Stimulated activated effector memory CD8-positive, alpha-beta T cell treated with anti-CD3 and anti-CD28 coated beads, Interleukin-12 subunit alpha, Interleukin-12 subunit beta, amount 100 ng/mL, for 72 hours (primary cell): ENCODE results near the gene DMD.

Experiments used
- ATAC-seq: fragments of 150-1000 bp; cut with Tn5 transposase; 2 replicates; pipeline ENCODE4 v1.10.0; 2021
- DNase-seq, 2 donors: peaks; one replicate each; pipeline ENCODE4 v3.0.0; 2021 to 2022; ENCODE audit warnings: low spot score in 2 of 2
- H3K27ac Mint-ChIP-seq: one replicate; pipeline ENCODE4 v1.8.0; 2022; ENCODE audit warnings: mild to moderate bottlenecking, mixed read lengths
- H3K36me3 Mint-ChIP-seq: one replicate; pipeline ENCODE4 v1.8.0; 2022; ENCODE audit warnings: mild to moderate bottlenecking, mixed read lengths
- H3K4me1 Mint-ChIP-seq: one replicate; pipeline ENCODE4 v1.8.0; 2022; ENCODE audit warnings: mixed read lengths
- H3K4me3 Mint-ChIP-seq: one replicate; pipeline ENCODE4 v1.8.0; 2022; ENCODE audit warnings: mild to moderate bottlenecking, mixed read lengths
- H3K9me3 Mint-ChIP-seq: one replicate; pipeline ENCODE4 v1.8.0; 2022; ENCODE audit warnings: mixed read lengths

The DMD gene

DNA sequence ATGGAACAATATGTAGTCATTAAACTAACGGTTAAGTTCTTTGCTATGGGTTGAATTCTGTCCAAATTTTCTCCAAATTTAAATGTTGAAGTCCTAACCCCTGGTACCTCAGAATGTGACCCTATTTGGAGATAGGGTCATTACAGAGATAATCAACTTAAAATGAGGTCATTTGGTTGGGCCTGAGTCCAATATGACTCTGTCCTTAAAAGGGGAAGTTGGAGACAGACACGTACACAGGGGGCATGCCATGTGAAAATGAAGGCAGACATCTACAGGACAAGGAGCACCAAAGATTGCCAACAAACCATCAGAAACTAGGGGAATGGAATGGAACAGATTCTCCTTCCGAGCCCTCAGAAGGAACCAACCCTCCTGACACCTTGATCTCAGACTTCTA is 1647.6 kb downstream of the DMD start:
- no peak for DNase-seq
- no peak for ATAC-seq
- H3K4me1 Mint-ChIP-seq = no peaks in the 10 kb centered on the region
- H3K27ac Mint-ChIP-seq = no peak overlapping the region
- H3K36me3 Mint-ChIP-seq = no peaks in the 10 kb centered on the region
- no peak overlapping the region for H3K4me3 Mint-ChIP-seq
- H3K9me3 Mint-ChIP-seq = peaks cover 4% of the 10 kb centered on the region

DNA sequence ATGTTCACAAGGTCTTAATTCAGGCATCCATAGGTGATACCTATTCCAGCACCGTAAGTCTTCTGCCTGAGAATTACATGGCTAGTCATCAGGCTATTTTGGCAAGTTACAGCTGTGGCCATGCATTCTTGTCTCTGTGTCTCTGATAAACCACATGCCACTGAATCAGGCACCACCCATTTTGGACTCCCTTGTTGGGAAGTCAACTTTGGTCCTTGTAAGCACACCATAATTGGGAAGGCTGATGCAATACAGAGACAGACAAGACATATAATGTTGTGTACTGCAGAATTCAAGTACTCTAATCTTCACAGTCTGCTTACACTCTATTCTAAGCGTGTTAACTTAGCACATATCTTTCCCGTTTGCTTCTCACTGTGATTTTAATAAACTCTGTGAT is 1655.8 kb downstream of the DMD start:
- DNase-seq (no peak), ATAC-seq (no peak)
- no peak overlapping the region for H3K27ac Mint-ChIP-seq
- H3K9me3 Mint-ChIP-seq = no peaks in the 10 kb centered on the region
- H3K36me3 Mint-ChIP-seq = no peaks in the 10 kb centered on the region
- no peak overlapping the region for H3K4me3 Mint-ChIP-seq
- H3K4me1 Mint-ChIP-seq = no peaks in the 10 kb centered on the region

DNA sequence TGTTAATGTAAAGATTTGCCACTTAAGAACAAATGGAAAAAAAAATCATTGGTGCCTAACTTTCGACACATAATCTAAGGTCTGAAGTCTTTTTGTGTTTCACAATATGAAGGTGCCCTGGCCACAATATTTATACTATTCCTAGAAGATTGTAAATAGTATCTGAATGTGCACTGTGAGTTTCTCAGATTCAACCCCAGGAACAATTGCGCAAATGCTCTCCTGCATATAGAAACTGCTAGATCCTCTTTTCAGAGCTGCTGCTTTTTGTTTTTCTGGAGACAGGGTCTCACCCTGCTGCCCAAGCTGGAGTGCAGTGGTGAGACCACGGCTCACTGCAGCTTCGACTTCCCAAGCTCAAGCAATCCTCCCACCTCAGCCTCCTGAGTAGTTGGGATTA is 1659.4 kb downstream of the DMD start:
- no peaks in the 10 kb centered on the region for H3K4me1 Mint-ChIP-seq
- ATAC-seq = no peak
- H3K36me3 Mint-ChIP-seq = no peaks in the 10 kb centered on the region
- no peaks in the 10 kb centered on the region for H3K9me3 Mint-ChIP-seq
- no peak for DNase-seq
- H3K27ac Mint-ChIP-seq = no peak overlapping the region
- no peak overlapping the region for H3K4me3 Mint-ChIP-seq

DNA sequence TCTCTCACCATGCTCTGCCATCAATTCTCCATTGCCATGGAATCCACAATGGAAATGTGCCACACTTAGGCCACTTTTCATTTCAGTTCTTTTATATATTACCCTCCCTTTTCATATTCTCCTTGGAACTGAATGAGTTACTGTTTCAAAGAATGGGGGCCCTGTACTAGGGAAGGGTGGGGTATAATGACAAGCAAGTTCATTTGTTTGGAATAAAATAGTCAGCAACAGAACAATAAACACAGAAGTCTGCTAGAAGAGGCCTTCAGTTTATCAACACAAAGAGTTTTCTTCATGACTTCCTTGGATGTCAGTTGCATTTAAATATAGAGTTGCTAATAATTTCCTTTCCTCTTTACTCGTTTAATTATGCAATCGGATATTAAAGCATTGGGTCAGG is 1661.2 kb downstream of the DMD start:
- Mint-ChIP-seq H3K4me1 (no peaks in the 10 kb centered on the region), H3K27ac (no peak overlapping the region), H3K36me3 (no peaks in the 10 kb centered on the region), H3K9me3 (peaks cover 3% of the 10 kb centered on the region), H3K4me3 (no peak overlapping the region)
- DNase-seq (no peak), ATAC-seq (no peak)

DNA sequence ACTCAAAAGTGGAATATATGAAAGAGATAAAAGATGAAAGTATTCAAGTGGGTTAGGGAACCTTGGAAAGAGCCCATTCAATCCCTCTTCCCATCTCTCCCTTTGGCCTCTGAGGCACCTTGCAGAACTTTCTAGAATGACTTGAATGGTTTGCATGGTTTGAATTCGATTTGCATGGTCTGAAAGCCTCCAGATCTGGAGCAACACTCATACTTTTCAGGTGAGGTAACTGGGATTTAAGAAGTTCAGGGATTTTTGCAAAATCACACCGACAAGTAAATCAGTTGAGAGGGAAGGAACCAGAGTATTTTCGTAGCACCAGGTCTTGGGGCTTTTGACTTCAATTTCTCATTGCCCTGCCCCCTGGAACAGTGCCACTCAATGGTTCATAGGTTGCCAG is 1663.5 kb downstream of the DMD start:
- Mint-ChIP-seq H3K4me1 (no peaks in the 10 kb centered on the region), H3K27ac (no peak overlapping the region), H3K9me3 (peaks cover 3% of the 10 kb centered on the region), H3K4me3 (no peak overlapping the region), H3K36me3 (no peaks in the 10 kb centered on the region)
- DNase-seq = no peak
- ATAC-seq = no peak

DNA sequence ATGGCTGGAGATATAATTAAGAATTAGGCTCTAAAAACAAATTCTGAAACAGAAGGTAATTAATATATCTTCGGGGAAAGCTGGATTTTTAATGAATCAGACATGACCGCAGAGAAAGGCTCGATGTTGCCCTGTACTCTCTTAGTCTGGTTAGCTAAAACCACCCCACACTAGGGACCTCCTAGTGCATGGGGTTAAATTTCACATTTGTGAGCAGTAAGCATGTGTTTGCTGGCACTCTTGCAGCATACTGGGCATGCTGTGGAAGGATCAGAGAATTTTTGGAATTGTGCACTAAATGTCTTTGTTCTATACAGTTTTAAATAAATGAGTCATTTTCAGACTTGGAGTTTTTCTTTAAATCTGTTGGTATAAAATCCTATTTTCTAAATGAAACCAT is 1663.9 kb downstream of the DMD start:
- H3K27ac Mint-ChIP-seq = no peak overlapping the region
- H3K4me3 Mint-ChIP-seq = no peak overlapping the region
- H3K4me1 Mint-ChIP-seq = no peaks in the 10 kb centered on the region
- H3K36me3 Mint-ChIP-seq = no peaks in the 10 kb centered on the region
- DNase-seq (no peak), ATAC-seq (no peak)
- peaks cover 3% of the 10 kb centered on the region for H3K9me3 Mint-ChIP-seq

DNA sequence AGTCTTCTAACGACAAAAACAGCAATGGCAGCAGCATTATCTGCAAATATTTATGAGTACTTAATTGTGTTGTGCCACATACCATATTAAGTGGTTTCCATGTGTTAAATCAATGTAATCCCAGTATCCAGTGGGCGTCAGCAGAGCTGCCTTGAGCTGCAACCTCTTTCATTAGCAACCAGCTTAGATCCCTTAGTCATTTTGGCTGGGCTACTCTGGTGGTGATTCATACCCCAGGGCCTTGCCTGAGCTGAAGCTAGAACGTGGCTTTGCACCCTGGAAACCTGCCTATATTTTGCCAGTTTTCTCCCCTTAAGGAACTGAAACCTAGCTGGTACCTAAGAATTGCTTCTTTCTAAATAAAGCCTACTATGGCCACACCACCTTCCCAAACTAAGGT is 1665.2 kb downstream of the DMD start:
- DNase-seq = no peak
- no peaks in the 10 kb centered on the region for H3K4me1 Mint-ChIP-seq
- no peak overlapping the region for H3K27ac Mint-ChIP-seq
- no peak for ATAC-seq
- no peaks in the 10 kb centered on the region for H3K36me3 Mint-ChIP-seq
- H3K4me3 Mint-ChIP-seq = no peak overlapping the region
- H3K9me3 Mint-ChIP-seq = peaks cover 5% of the 10 kb centered on the region

DNA sequence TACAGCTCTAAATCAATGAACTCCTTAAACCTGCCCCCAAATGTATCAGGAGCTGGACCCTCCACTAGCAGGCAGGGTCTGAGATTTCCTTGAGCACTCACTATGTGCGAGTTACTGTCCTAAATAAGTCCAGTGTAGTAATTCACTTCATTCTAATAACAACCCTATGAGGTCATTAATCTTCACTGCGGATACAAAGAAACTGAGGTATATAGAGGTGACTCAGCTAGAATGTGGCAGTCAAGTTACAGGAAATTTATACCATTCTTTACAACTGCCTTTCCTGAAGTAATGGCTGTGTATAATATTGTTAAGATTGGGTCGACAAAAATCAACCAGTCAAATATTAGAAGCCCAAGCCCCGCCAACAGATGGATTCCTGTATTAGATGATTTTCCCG is 1665.6 kb downstream of the DMD start:
- DNase-seq (no peak), ATAC-seq (no peak)
- Mint-ChIP-seq H3K27ac (no peak overlapping the region), H3K4me1 (no peaks in the 10 kb centered on the region), H3K9me3 (peaks cover 5% of the 10 kb centered on the region), H3K36me3 (no peaks in the 10 kb centered on the region), H3K4me3 (no peak overlapping the region)

DNA sequence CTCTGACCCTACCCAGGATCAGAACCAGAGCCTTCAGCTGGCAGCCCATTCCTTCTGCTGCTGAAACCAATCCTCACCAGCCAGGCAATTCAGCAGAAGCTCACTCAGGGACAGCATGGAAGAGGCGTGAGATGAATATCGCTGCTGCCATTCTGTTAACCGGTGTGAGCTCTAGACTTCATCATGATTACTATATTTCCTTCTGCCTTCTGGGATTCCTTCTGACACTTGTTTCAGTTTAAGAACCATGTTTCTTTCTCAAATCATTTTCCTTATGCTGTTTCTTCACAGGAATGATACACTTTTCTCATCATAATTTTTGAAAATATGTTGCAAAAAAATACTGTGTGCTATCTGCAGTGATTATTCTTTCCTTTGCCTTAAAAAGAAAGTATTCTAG is 1666.2 kb downstream of the DMD start:
- peaks cover 5% of the 10 kb centered on the region for H3K9me3 Mint-ChIP-seq
- H3K4me3 Mint-ChIP-seq = no peak overlapping the region
- no peak for ATAC-seq
- no peaks in the 10 kb centered on the region for H3K36me3 Mint-ChIP-seq
- no peak overlapping the region for H3K27ac Mint-ChIP-seq
- DNase-seq = no peak
- H3K4me1 Mint-ChIP-seq = no peaks in the 10 kb centered on the region

DNA sequence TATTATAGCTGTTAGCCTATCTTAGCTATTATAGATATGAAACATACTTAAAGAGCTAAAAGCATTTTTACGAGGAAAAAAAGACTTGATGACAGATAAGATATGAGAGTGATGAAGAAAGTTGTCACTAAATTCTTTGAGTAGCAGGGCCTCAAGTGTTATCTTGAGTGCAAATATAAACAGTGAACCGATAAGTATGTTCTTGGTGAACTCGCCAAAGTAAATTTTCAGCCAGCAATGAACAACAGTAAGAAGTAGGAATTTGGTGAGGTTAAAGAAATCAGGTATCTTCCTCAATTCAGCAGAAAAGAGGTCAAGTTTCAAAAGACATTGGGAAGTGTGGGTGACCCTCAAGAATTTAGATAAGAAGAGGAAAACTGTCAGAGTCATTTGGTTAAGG is 1667.7 kb downstream of the DMD start:
- H3K36me3 Mint-ChIP-seq = no peaks in the 10 kb centered on the region
- H3K4me3 Mint-ChIP-seq = no peak overlapping the region
- no peak overlapping the region for H3K27ac Mint-ChIP-seq
- ATAC-seq = no peak
- H3K9me3 Mint-ChIP-seq = peaks cover 5% of the 10 kb centered on the region
- DNase-seq = no peak
- no peaks in the 10 kb centered on the region for H3K4me1 Mint-ChIP-seq

DNA sequence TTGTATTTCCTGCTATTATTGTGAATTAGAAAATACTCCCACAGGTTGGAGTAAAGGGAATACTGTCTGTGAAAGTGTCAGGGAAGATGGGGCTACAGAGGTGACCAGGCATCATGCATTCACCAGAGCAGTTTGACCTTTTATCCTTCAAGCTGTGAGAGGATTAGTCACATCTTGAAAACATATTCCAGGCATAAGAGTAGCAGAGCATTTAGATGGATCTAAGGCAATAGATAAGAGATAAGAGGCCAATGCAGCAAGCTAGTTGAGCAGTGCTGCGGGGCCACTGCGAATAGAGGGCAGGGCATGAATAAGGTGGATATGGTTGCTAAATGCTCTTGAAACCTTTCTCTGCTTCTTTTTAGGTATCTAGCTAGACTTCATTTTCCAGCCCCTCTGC is 1668.8 kb downstream of the DMD start:
- DNase-seq (no peak), ATAC-seq (no peak)
- Mint-ChIP-seq H3K9me3 (peaks cover 5% of the 10 kb centered on the region), H3K27ac (no peak overlapping the region), H3K4me3 (no peak overlapping the region), H3K4me1 (no peaks in the 10 kb centered on the region), H3K36me3 (no peaks in the 10 kb centered on the region)

DNA sequence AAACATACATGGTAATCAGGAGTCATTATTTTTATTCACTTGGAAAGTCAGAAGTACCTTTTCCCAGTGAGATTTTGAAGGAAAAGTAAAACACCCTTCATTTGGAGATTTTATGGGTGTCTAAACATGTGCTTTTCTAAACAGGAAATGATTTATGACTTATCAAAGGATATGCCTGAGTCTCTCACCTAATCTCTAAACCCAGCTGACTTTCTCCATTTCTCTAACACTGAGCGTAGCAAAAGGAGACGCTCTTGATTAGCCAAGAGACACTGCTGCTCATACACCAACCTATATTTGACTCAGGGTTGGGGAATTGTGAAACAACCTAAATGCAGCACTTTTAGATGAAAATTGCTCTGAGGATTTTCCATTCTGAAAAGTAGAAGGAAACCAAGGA is 1671.0 kb downstream of the DMD start:
- no peak for ATAC-seq
- H3K4me3 Mint-ChIP-seq = no peak overlapping the region
- no peak for DNase-seq
- peaks cover 10% of the 10 kb centered on the region for H3K9me3 Mint-ChIP-seq
- H3K36me3 Mint-ChIP-seq = no peaks in the 10 kb centered on the region
- H3K27ac Mint-ChIP-seq = no peak overlapping the region
- no peaks in the 10 kb centered on the region for H3K4me1 Mint-ChIP-seq

DNA sequence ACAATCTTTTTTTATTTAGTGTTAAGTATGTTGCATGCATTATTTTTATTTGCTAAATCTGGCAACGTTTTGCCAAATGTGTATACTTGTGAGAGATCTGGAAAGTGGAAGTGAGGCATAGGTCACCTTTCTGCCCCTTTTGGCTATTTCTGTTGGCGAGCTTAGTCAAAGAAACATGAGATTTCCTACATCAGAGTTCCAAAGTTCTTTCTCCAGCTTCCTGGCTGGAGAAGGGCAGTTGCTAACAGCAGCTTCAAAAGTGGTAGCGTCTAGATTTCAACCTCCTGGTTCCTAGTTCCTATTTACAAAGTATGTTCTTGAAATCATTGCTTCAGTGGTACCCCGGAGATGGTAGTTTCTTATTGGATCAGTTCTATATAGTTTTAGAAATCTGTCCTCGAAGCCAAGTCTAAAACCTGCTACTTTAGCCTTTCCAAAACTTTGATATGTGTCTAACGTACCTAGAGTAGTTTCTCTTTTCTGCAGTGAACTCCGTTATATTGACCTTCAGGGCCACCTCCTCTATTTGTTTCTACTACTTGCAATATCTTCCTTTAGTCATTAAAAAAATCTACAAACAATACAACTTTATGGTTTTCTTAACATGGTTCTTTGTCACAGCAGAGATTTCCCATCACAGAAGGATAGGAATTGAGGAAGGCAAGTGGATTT is 1683.8 kb downstream of the DMD start:
- DNase-seq (no peak), ATAC-seq (no peak)
- Mint-ChIP-seq H3K4me1 (no peaks in the 10 kb centered on the region), H3K9me3 (peaks cover under 1% of the 10 kb centered on the region), H3K27ac (no peak overlapping the region), H3K4me3 (no peak overlapping the region), H3K36me3 (no peaks in the 10 kb centered on the region)

DNA sequence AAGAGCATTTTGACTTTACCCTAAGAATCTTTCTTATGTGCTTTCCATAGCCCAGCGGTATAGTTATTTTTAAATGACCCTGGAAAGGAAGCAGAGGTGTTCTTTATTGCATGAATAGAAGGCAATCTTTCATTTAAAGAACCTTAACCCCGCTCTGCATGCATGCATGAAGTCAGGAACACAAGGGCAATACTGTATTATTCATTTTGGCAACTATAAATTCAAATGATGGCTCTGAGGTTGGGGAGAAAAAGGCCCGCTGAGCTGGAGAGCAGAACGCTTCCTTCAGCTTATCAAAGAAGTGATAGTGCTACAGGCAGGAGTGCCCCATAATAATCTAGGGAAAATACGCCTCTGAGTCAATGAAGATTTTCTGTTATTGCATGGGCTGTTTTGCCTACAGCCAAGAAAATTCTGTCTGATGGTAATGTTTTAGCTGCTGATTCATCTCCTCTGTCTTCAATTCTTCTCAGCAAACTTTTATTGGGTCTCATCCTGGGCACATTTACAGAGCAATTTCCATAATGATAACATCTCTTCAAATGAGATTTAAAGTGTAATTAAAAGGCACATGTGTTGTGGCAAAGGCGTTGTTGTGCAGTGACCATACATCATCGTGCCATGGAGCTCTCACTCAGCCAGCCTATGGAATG is 1687.3 kb downstream of the DMD start:
- H3K4me1 Mint-ChIP-seq = no peaks in the 10 kb centered on the region
- DNase-seq (no peak), ATAC-seq (no peak)
- peaks cover 6% of the 10 kb centered on the region for H3K9me3 Mint-ChIP-seq
- no peaks in the 10 kb centered on the region for H3K36me3 Mint-ChIP-seq
- no peak overlapping the region for H3K27ac Mint-ChIP-seq
- no peak overlapping the region for H3K4me3 Mint-ChIP-seq

DNA sequence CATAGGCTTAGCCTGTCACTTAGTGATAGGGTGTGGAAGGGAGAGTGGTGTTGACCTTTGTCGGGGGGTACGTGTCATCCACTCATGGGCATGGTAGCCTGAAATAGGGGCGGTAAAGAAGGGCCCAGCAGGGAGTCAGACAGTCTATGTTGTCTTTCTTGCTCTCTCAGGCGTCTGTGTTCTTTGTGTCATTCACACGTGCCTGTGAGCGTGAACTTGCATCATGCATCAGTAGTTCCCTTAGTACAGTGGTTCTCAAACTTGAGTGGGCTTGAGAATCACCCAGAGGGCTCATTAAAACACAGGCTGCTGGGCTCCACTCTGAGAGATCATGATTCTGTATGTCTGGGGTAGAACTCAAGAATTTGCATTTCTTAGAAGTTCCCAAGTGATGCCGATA is 1688.6 kb downstream of the DMD start:
- H3K4me1 Mint-ChIP-seq = no peaks in the 10 kb centered on the region
- no peak overlapping the region for H3K27ac Mint-ChIP-seq
- no peaks in the 10 kb centered on the region for H3K36me3 Mint-ChIP-seq
- DNase-seq = no peak
- H3K4me3 Mint-ChIP-seq = no peak overlapping the region
- peaks cover 6% of the 10 kb centered on the region for H3K9me3 Mint-ChIP-seq
- ATAC-seq = no peak

DNA sequence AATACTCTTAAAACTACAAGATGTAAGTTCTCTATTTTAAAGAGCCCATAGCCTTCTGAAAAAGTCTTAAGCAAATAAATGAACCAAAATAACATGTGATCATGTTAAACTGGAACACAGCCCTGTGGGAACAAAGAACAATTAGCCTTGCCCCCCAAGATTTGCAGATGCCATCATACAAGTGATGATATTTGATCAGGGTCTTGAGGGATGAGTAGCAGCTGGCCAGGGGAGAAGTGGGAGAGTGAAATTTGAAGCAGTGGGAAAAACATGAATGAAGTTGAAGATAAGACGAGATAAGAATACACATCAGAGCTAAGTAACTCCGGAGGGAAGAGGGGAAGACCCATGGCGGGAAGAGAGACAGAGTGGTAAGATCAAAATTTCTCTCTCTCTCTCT is 1689.4 kb downstream of the DMD start:
- Mint-ChIP-seq H3K4me3 (no peak overlapping the region), H3K4me1 (no peaks in the 10 kb centered on the region), H3K27ac (no peak overlapping the region), H3K9me3 (peaks cover 9% of the 10 kb centered on the region), H3K36me3 (no peaks in the 10 kb centered on the region)
- no peak for ATAC-seq
- no peak for DNase-seq

DNA sequence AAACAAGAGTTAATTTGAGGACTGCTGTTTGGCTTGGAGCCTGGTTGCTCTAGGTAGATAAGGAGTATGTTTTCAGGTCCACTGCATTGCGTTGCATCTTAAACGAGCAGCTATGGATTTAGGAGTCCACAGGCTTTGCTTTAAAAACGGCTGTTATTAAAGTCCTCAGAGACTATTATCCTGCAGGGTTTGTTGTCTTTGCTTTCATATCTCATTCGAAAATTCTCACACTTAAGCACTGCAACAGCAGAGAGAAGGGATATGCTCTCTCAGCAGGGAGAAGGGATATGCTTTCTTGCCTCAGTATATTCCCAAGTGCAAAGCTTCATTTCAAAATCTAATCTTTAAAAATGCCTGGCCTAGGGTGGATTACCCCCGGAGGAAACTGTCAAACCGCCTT is 1694.8 kb downstream of the DMD start:
- ATAC-seq = no peak
- DNase-seq = no peak
- Mint-ChIP-seq H3K4me3 (no peak overlapping the region), H3K9me3 (peaks cover 5% of the 10 kb centered on the region), H3K27ac (no peak overlapping the region), H3K4me1 (no peaks in the 10 kb centered on the region), H3K36me3 (no peaks in the 10 kb centered on the region)
